ENCODE data around the gene SLC38A3.
"Not testable (repeated sequence)": the region's sequence is repeated elsewhere in the genome, so short reads cannot be mapped to it uniquely, and the experiment has no call there.

Gene SLC38A3

GRCh38 chr3:50231581-50231980 lies 26.5 kb downstream of the SLC38A3 start:
- DNase-seq (ENCODE audit: low read depth), result no peak

GRCh38 chr3:50232303-50232702 lies 27.2 kb downstream of the SLC38A3 start:
- no peak for DNase-seq (ENCODE audit: low read depth)

GRCh38 chr3:50233176-50233575 lies 28.1 kb downstream of the SLC38A3 start:
- no peak for DNase-seq (ENCODE audit: low read depth)

GRCh38 chr3:50235716-50236483 lies 30.8 kb downstream of the SLC38A3 start, which contains the start of gene GNAI2:
Gene GNAI2, plus strand, starts transcription at chr3:50236204. Its CDS starts 132 bp downstream, at chr3:50236336.
- peak; percentile 98 for DNase-seq (ENCODE audit: low read depth)

GRCh38 chr3:50236484-50237132 lies 31.5 kb downstream of the SLC38A3 start:
- no peak for DNase-seq (ENCODE audit: low read depth)

GRCh38 chr3:50237133-50237651 lies 32.1 kb downstream of the SLC38A3 start:
- no peak for DNase-seq (ENCODE audit: low read depth)

- DNase-seq (ENCODE audit: low read depth), result peak; percentile 78
Observed at GRCh38 chr3:50237754-50238548, 32.9 kb downstream of the SLC38A3 start.

- no peak for DNase-seq (ENCODE audit: low read depth)
Observed at GRCh38 chr3:50238549-50239026, 33.5 kb downstream of the SLC38A3 start.

GRCh38 chr3:50239649-50240048 lies 34.6 kb downstream of the SLC38A3 start:
- no peak for DNase-seq (ENCODE audit: low read depth)

GRCh38 chr3:50241163-50241562 lies 36.1 kb downstream of the SLC38A3 start:
- DNase-seq (ENCODE audit: low read depth), result no peak

GRCh38 chr3:50241713-50242380 lies 36.8 kb downstream of the SLC38A3 start:
- DNase-seq (ENCODE audit: low read depth), result no peak

GRCh38 chr3:50242381-50242770 lies 37.3 kb downstream of the SLC38A3 start:
- DNase-seq (ENCODE audit: low read depth), result no peak

- DNase-seq (ENCODE audit: low read depth), result peak; percentile 43
Observed at GRCh38 chr3:50242851-50243542, 37.9 kb downstream of the SLC38A3 start.

- DNase-seq (ENCODE audit: low read depth), result no peak
Observed at GRCh38 chr3:50243543-50243895, 38.4 kb downstream of the SLC38A3 start.

- not testable (repeated sequence) for DNase-seq (ENCODE audit: low read depth)
Observed at GRCh38 chr3:50244813-50245212, 39.7 kb downstream of the SLC38A3 start.

GRCh38 chr3:50245251-50245745 lies 40.2 kb downstream of the SLC38A3 start:
- DNase-seq (ENCODE audit: low read depth), result no peak

GRCh38 chr3:50245831-50246516 lies 40.9 kb downstream of the SLC38A3 start:
- DNase-seq (ENCODE audit: low read depth), result peak; percentile 87

- peak; percentile 76 for DNase-seq (ENCODE audit: low read depth)
Observed at GRCh38 chr3:50246517-50246954, 41.5 kb downstream of the SLC38A3 start.

GRCh38 chr3:50248387-50248786 lies 43.3 kb downstream of the SLC38A3 start:
- no peak for DNase-seq (ENCODE audit: low read depth)

GRCh38 chr3:50249457-50249856 lies 44.4 kb downstream of the SLC38A3 start:
- no peak for DNase-seq (ENCODE audit: low read depth)
